Body of pancreas (tissue), 4 donors: ENCODE results near the gene SCAF4.

ENCODE experiments used
- POLR2A ChIP-seq, 3 donors: fragments of 450-650 bp; IDR thresholded peaks; one replicate each; pipeline ENCODE4 v1.6.1; 2016; ENCODE audit warnings: antibody characterized with exemption in 3 of 3, mild to moderate bottlenecking in 2 of 3
- TF ChIP-seq, protein P1 (sequence below), 7 experiments: fragments of 450-650 bp in 4 of 7; fragments of 200-600 bp in 3 of 7; sonication (generic) in 3 of 7; IDR thresholded peaks; one replicate each; pipeline ENCODE4 v1.5.1; 2016 to 2019; ENCODE audit warnings: antibody characterized with exemption in 7 of 7

DNA sequence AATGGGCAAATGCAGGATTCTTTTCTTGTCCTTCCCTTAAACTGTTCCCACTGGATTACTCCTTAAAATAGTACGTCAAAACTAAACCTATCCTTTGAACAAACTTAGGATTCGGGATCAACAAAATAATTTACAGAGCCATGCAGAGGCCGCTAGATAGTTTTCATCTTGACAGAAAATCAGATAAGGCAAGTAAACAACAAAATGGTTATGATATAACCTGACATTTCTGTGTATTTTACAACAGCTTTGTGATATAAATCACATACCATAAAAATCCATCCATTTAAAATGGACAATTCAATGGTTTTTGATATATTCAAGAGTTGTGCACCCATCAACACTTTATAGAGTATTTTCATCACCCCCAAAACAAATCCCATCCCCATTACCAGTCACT lies 11.2 kb downstream of the SCAF4 start:
- TF ChIP-seq, protein P1, sequence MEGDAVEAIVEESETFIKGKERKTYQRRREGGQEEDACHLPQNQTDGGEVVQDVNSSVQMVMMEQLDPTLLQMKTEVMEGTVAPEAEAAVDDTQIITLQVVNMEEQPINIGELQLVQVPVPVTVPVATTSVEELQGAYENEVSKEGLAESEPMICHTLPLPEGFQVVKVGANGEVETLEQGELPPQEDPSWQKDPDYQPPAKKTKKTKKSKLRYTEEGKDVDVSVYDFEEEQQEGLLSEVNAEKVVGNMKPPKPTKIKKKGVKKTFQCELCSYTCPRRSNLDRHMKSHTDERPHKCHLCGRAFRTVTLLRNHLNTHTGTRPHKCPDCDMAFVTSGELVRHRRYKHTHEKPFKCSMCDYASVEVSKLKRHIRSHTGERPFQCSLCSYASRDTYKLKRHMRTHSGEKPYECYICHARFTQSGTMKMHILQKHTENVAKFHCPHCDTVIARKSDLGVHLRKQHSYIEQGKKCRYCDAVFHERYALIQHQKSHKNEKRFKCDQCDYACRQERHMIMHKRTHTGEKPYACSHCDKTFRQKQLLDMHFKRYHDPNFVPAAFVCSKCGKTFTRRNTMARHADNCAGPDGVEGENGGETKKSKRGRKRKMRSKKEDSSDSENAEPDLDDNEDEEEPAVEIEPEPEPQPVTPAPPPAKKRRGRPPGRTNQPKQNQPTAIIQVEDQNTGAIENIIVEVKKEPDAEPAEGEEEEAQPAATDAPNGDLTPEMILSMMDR (IDR thresholded peaks at IDR 0.05) = no peak
- TF ChIP-seq POLR2A (IDR thresholded peaks at IDR 0.05) = no peak
